OCI-LY3 (cell line): ENCODE measurements around the gene FBXL13.
"Not testable (repeated sequence)": the region's sequence is repeated elsewhere in the genome, so short reads cannot be mapped to it uniquely, and the experiment has no call there.

Experiments used
- EZH2phosphoT487 ChIP-seq: fragments of 200-600 bp; shearing (Covaris generic); IDR thresholded peaks from 2 replicates; pipeline ENCODE4 v1.6.1; 2018; ENCODE audit warnings: antibody characterized with exemption, mixed run types, low read depth
- TF ChIP-seq, protein P1 (sequence below): fragments of 200-600, 300-600 bp; sonication (generic); IDR thresholded peaks from 2 replicates; pipeline ENCODE4 v1.5.1; 2014; ENCODE audit warnings: antibody characterized with exemption, low read length, low read depth

- TF ChIP-seq, protein P1, sequence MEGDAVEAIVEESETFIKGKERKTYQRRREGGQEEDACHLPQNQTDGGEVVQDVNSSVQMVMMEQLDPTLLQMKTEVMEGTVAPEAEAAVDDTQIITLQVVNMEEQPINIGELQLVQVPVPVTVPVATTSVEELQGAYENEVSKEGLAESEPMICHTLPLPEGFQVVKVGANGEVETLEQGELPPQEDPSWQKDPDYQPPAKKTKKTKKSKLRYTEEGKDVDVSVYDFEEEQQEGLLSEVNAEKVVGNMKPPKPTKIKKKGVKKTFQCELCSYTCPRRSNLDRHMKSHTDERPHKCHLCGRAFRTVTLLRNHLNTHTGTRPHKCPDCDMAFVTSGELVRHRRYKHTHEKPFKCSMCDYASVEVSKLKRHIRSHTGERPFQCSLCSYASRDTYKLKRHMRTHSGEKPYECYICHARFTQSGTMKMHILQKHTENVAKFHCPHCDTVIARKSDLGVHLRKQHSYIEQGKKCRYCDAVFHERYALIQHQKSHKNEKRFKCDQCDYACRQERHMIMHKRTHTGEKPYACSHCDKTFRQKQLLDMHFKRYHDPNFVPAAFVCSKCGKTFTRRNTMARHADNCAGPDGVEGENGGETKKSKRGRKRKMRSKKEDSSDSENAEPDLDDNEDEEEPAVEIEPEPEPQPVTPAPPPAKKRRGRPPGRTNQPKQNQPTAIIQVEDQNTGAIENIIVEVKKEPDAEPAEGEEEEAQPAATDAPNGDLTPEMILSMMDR = not testable (repeated sequence)
- TF ChIP-seq EZH2phosphoT487 = not testable (repeated sequence)
Measured at GRCh38 chr7:103023578-103023977, 51.0 kb downstream of the FBXL13 start.
